GM21447 (cell line): ENCODE measurements around the gene IGFALS.

ENCODE experiments used
- ATAC-seq: cut with Tn5 transposase; IDR thresholded peaks from one replicate; pipeline ENCODE4 v1.9.1; 2021; ENCODE audit not compliant: unreplicated experiment

The IGFALS gene

DNA sequence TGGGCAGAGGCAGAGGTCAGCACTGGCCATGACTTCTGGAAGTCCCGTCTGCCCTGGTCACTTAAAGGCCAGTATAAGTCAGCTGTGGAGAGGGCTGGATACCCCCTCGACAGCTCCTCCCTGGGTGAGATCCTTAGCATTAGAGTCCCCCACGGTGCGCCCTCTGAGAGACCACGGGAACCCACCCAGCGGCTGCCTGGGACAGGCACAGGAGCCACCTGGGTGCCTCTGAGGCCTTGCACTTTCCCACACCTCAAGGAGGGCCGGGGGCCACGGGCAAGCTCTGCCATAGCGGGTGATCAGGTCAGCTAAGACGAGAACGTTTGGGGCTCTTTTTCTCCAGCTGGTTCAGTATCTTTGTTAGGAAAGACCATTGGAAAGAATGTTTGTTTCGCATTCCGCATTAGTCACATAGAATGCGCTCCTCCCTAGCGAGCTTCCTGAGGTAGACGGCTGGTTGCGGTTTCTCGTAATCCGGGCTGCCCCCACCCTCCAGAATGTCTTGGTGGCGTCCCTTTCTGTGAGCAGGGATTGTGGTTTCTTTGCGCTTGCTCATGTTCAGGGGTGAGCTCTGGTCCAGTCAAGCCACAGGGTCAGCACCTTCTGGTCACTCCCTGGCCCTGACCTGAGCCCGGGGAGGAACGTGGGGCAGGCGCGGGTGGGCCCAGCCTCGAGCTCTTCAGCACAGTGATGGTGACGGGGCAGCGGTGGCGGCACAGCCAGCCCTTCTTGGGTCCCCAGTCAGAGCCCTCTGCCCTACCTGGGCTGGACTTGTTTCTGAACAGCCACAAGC is 47.4 kb downstream of the IGFALS start:
- ATAC-seq = no peak

DNA sequence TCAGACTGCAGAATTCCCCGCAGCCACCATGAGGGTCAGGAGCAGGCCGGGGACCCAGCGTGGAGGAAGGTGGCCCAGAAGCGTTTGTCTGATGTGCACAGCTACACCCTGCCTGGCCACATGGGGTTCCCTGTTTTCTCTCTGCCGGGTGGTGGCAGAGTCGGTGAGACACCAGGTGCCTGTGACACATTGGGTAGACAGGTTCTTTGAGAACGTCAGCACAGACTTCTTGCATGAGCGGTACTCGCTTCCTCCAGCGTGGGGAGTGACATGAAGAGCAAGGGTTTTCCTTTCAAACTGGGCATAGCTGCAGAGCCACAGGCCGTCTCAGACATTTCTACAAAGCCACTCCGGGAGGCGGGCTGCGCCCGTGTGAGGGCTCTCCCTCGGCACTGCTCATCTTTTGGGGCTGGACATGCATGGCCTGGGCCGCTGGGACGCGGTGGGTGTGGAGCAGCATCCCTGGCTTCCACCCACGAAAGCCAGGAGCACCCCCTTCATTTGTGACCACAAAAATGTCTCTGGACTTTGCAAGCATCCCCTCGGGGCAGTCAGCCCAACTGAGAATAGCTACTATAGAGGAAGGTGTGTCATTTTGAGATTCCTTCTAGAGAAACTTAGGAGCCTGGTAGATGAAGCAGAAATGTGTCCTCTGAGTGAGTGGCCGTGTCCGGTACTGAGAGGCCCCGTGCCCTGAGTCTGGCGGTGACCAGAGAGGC is 48.2 kb downstream of the IGFALS start:
- no peak for ATAC-seq

DNA sequence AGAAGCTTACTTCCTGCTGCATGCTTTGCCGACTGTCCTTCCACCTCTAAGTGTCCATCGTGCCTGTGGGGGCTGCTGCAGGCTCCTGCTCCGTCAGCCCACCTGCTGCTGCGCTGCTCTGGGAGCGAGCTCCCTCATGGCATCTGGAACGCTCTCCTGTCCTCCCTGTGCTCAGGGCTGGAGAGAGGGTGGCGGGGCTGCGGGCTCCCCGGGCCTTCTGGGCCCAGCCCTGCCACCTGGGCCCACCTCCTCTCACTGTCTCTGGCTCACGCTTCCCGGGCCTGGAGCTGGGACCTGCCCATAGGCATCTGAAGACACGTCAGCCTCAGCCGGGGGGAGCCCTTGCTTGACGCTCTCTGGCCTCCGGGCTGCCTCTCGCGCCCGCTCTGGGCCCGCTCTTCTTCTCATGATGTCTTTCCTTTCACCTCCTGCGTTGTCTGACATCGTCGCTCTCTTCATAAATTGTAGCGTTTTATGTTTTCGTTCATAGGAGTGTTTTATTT is 49.1 kb downstream of the IGFALS start:
- ATAC-seq = no peak

DNA sequence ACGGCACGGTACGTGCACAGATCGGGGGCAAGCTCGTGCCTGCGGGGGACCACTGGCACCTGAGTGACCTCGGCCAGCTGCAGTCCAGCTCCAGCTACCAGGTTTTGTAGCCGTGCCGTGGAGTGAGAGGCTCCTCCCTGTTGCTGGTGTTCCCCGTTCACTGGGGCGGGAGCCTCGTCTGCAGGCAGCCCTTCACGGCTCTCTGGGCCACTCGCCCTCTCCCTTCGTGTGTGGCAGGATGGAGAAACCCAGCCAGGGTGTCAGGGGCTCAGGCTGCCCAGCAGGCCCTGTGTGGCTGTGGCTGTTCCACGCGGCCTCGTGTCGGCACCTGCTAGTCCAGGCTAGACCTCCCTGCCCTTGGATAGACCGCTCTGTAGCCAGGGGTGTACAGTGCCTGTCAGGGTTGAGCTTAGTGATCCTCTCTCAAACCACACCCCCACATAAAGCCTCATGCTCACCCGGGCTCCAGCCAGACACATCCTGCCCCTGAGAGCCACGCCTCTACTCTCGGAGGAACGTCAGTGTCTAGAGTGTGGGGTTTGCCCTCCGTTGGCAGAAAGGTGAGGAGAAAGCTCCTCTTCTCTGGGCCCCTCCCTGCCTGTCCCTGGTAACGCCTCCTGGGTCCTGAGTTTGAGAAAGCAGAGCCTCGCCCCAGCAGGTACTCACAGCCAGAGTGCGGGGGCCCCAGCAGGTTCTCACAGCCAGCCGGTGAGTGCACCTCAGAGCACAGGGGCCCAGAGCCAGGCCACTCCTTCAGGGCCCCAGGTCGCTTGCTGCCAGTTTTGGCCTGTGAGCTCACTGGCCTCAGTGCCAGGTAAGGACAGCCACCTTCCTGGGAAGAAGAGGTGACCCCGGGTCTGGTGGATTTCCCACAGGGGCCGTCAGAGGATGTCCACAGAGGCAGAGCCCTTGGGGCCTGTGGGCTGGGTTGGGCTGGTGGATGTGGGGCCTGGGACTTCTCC is 49.8 kb downstream of the IGFALS start:
- no peak for ATAC-seq

DNA sequence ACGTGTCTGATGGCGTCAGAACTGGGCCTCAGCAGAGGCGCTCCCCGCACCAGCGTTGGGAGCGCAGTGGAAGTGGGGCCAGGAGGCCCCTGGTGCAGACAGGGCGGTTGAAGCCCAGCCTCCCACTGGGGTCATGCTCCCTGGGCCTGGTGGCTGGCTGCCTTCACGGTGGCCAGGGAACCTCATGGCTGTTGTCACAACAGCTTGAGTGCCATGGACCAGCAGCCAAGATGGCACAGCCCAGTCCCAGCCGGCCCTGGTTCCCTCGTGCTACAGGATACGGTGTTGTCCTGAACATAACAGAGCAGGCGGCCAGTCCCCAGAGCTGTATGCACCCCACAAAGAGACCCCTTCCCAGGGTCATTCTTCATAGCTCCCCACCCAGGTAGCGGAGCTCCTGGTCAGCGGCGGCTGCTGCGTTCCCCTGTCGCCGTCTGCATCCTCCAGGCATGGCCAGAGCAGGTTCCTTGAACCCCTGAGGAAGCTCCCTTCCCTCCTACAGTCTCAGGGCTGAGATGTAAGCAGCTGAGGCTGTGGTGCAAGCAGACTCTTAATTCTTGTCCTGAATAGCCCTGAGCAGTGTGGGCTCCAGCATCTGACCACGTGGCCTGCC is 51.8 kb downstream of the IGFALS start:
- no peak for ATAC-seq

DNA sequence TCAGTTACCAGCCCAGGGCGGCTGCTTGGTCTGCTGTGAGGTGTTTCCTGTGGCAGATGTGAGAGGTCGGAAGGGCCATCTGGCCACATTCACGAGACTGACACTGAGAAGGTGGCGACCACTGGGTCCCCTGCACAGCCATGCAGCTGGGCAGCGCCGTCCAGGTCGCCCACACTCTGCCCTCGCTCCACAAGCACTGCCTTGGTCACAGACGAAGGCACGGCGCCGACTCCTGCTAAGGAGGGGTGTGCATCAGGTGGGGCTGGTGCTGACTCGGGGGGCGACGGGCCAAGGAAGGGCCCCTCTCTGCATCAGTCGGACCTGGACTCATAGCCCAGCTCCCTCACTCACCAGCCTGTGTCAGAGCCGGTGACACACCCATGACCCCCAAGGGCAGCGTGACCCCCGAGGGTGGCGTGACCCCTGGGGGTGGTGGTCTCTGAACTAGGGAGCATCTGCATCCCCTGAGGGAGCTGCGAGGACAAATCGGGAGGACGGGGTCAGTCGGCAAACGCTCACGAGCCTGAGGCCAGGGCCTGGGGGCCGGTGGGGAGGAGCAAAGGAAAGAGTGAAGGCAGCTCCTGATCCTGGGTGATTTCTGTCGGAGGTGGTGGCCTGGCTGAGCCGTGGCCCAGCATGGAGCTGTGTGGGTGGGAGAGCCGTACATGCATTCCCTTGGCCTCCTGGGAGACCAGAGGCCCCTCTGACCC is 52.6 kb downstream of the IGFALS start:
- ATAC-seq = no peak
